Measurements from ENCODE around the gene GNAQ. TPM values are rescaled to one million over a fixed set of nuclear protein-coding genes. Genes with fewer than 3 reads are reported as not detected.

Gene GNAQ
- total RNA-seq, 2 donors from 2014 or later = 46.0 to 58.8 TPM

- Histone ChIP-seq H3K4me1 (ENCODE audit: control insufficient read depth in 1 of 2, low read depth in 2 of 2) (peaks cover 9 to 22% of the 10 kb centered on the region in 2 donors), H3K9me3 (no peaks in the 10 kb centered on the region), H3K36me3 (no peaks in the 10 kb centered on the region), H3K27me3 (replicated peaks; ENCODE audit: insufficient read depth) (no peaks in the 10 kb centered on the region), H3K27ac (no peak overlapping the region), H3K4me3 (no peak overlapping the region)
- no peak for TF ChIP-seq CTCF (IDR thresholded peaks at IDR 0.05)
- DNase-seq (ENCODE audit: low spot score) (no peak), ATAC-seq (ENCODE audit: insufficient number of reproducible peaks, low FRiP score, low read depth) (no peak)
These were observed 124.0 kb downstream of the GNAQ start for GRCh38 chr9:77907585-77907984.

GRCh38 chr9:77906991-77907390 is 124.6 kb downstream of the GNAQ start:
- DNase-seq (ENCODE audit: low spot score) = no peak
- peaks cover 9 to 22% of the 10 kb centered on the region in 2 donors for H3K4me1 ChIP-seq (ENCODE audit: control insufficient read depth in 1 of 2, low read depth in 2 of 2)
- no peak for ATAC-seq (ENCODE audit: insufficient number of reproducible peaks, low FRiP score, low read depth)
- H3K36me3 ChIP-seq = no peaks in the 10 kb centered on the region
- no peak for TF ChIP-seq CTCF (IDR thresholded peaks at IDR 0.05)
- no peaks in the 10 kb centered on the region for H3K27me3 ChIP-seq (replicated peaks; ENCODE audit: insufficient read depth)
- H3K27ac ChIP-seq = no peak overlapping the region
- no peak overlapping the region for H3K4me3 ChIP-seq
- no peaks in the 10 kb centered on the region for H3K9me3 ChIP-seq

- peaks cover 8 to 9% of the 10 kb centered on the region in 2 donors for H3K4me1 ChIP-seq (ENCODE audit: control insufficient read depth in 1 of 2, low read depth in 2 of 2)
- H3K9me3 ChIP-seq = no peaks in the 10 kb centered on the region
- ATAC-seq (ENCODE audit: insufficient number of reproducible peaks, low FRiP score, low read depth) (no peak), DNase-seq (ENCODE audit: low spot score) (no peak)
- no peak for TF ChIP-seq CTCF (IDR thresholded peaks at IDR 0.05)
- no peaks in the 10 kb centered on the region for H3K27me3 ChIP-seq (replicated peaks; ENCODE audit: insufficient read depth)
- no peak overlapping the region for H3K27ac ChIP-seq
- no peak overlapping the region for H3K4me3 ChIP-seq
- no peaks in the 10 kb centered on the region for H3K36me3 ChIP-seq
These were observed 127.8 kb downstream of the GNAQ start for GRCh38 chr9:77903666-77904285.

- Histone ChIP-seq H3K27ac (no peak overlapping the region), H3K4me1 (ENCODE audit: control insufficient read depth in 1 of 2, low read depth in 2 of 2) (peaks cover 6 to 7% of the 10 kb centered on the region in 2 donors), H3K4me3 (no peak overlapping the region), H3K27me3 (replicated peaks; ENCODE audit: insufficient read depth) (no peaks in the 10 kb centered on the region), H3K9me3 (no peaks in the 10 kb centered on the region), H3K36me3 (no peaks in the 10 kb centered on the region)
- ATAC-seq (ENCODE audit: insufficient number of reproducible peaks, low FRiP score, low read depth) = no peak
- TF ChIP-seq CTCF (IDR thresholded peaks at IDR 0.05) = no peak
- DNase-seq (ENCODE audit: low spot score) = no peak
These were observed 129.8 kb downstream of the GNAQ start for GRCh38 chr9:77901771-77902170.

GRCh38 chr9:77901018-77901417 is 130.6 kb downstream of the GNAQ start:
- H3K27ac ChIP-seq = no peak overlapping the region
- ATAC-seq (ENCODE audit: insufficient number of reproducible peaks, low FRiP score, low read depth) (no peak), DNase-seq (ENCODE audit: low spot score) (no peak)
- H3K27me3 ChIP-seq (replicated peaks; ENCODE audit: insufficient read depth) = no peaks in the 10 kb centered on the region
- H3K9me3 ChIP-seq = no peaks in the 10 kb centered on the region
- no peak for TF ChIP-seq CTCF (IDR thresholded peaks at IDR 0.05)
- no peaks in the 10 kb centered on the region for H3K36me3 ChIP-seq
- H3K4me1 ChIP-seq (ENCODE audit: control insufficient read depth in 1 of 2, low read depth in 2 of 2) = peaks cover 5 to 11% of the 10 kb centered on the region in 2 donors
- no peak overlapping the region for H3K4me3 ChIP-seq
